NCI-H345 treated with DMSO at 0.1 percent for 48 hours (cell line): Measurements from ENCODE around the gene ADD1.

ENCODE experiments used
- DNase-seq: peaks from one replicate; lab custom pipeline; 2025; ENCODE audit not compliant: unreplicated experiment; lab: John Stamatoyannopoulos, UW

Gene ADD1

DNA sequence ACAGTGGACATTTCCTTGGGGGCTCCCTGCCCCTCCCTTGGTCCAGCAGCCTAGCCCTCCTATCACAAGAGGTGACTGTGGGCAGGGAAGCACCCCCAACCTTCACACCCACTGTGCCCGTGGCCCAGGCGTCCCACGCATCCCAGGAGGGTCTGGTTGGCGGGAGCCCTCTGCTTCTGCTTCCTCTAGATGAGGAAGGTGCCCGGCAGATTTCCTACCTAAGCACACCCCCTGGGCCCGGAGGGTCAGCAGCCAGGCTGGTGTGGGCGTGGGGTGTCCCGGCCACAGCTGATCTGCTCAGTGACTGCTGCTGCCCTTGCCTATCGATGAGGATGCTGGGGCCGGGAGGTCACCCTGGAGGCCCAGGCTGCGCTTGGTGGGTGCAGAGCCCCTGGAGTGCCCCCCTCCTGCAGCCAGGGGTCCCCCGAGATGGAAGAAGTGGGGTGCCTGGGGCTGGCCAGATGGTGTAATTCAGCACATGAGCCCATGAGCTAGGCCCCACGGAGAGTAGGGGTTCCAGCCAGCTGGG is 38.6 kb upstream of the ADD1 start:
- DNase-seq = no peak

- DNase-seq = no peak
Observed at GRCh38 chr4:2805712-2806389, 37.8 kb upstream of the ADD1 start.

- DNase-seq = no peak
Observed at GRCh38 chr4:2806390-2807355, 37.0 kb upstream of the ADD1 start.

DNA sequence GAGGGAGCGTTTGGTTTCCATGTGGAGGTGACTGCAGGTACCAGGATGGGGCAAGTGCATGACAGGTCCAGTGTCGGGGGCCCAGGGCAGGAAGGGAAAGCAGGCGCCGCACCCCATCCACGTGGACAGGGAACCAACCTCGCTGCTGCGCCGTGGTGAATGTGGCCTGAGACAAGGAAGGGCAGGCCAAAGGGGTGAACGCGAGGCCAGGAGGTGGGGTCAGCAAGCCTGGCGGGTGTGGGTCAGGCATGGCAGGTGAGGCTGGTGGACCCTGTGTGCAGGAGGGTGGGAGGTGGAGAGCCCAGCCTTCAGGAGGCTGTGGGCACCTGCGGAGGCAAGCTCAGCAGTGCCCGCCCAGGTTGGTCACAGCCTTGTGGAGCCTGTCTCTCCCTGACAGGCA is 36.1 kb upstream of the ADD1 start:
- DNase-seq = no peak

DNA sequence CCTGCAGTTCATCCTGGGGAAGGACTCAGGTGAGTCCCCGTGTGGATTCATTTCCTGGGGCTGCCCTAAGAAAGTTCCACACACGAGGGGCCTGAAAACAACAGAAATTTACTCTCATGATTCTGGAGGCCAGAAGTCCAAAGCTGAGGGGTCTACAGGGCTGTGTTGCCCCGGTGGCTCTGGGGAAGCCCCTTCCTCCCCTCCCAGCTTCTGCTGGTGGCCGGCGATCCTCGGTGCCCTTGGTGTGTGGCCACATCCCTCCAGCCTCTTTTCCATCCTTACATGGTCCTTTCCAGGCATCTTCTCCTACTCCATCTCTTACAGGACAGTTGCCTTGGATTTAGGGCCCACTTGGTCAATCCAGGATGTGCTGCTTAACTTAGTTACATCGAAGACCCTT is 35.6 kb upstream of the ADD1 start:
- no peak for DNase-seq

DNA sequence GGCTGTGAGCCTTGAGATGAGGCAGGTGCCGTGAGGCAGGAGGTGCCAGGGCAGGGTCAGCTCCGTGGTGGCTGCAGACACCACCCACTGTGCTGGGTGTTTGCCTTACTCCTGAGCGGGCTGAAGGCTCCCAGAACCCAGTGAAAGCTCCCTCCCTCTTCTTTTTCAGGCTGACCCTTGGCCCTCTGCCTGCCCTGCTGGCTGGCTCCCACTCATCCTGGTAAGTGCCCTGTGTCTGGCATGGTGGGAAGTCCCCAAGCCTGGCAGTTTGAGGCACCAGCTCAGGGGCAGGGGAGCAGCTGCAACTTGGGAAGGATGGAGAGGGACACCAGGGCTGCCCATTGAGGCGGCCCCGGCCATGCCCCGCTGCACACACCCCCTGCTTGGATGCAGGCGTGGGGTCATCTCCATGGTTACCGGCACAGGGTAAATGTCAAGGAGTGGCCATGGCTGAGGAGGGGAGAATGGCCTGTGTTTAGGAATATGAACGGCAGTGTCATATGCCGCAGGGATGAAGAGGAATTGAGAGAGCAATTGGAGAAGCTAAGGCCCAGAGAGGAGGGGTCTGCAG is 33.9 kb upstream of the ADD1 start:
- DNase-seq = no peak

GRCh38 chr4:2810388-2810787 is 33.3 kb upstream of the ADD1 start:
- no peak for DNase-seq

DNA sequence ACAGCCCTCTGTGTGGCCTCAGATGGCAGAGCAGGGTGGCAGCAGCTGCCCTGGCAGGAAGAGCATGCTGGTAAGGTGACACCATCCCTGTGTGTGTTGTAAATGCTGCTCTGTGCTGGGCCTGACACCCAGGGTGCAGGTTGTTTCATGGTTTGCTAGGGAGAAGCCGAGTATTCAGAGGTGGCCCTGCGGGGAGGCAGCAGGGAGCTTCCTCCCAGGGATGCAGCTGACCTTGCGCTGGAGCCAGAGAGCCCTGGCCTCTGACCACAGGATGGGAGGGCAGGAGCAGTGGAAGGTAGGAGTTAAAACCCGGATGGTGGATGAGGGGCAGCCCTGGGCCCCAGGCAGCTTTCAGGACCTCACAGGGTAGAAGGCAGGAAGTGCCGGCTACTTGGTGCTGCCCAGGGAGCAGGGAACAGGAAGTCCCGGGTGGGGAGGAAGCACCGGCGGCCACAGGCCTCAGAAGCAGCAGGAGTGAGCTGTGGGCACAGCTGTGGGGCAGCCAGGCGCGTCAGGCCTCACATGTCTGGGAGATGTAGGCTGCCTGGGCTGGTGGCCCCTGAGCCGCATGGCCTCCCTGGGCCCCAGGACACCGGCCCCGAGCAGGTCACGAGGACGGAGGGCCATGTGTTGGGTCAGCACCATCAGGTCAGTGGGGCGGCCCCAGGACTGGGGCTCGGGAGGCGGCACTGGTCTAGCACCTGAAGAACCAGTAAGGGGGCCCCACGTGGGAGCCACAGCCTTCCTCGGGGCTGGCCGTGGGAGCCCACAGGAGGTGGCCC is 31.6 kb upstream of the ADD1 start:
- DNase-seq = no peak

DNA sequence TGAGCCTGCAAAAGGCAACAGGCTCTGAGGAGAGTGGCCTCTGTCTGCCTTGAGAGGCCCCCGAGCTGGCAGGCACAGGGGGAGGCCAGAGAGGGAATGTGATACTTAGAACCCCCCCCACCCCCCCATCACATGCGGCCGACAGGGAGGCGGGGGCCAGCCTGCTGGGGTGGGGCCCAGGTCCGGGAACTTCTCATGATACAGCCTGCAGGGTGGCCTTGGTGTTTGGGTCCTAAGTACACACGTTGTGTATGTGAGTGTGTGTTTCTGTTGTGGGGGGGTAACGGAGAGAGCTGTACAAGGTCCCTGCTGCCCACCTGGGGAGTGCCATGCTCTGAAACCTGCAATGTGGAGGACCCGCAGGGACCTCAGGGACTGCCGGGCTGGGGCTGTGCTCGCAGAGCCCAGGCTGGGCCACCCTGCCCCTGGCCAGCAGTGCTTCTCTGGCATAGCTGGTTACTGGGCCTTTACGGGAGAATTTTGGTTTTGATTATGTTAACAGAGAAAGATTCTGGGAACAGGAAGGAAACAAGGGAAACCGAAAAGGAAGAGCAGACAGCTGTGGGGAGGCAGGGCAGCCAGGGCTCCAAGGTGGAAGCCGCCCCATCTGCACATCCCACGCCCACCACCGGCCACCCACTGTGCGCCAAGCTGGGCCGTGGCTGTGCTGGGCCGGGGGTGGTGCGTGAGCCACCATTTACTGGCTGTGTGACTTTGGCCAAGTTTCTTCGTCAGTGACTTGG is 30.9 kb upstream of the ADD1 start:
- no peak for DNase-seq

- no peak for DNase-seq
Observed at GRCh38 chr4:2813446-2814405, 29.9 kb upstream of the ADD1 start.

- DNase-seq = no peak
Observed at GRCh38 chr4:2814627-2815270, 28.9 kb upstream of the ADD1 start.

DNA sequence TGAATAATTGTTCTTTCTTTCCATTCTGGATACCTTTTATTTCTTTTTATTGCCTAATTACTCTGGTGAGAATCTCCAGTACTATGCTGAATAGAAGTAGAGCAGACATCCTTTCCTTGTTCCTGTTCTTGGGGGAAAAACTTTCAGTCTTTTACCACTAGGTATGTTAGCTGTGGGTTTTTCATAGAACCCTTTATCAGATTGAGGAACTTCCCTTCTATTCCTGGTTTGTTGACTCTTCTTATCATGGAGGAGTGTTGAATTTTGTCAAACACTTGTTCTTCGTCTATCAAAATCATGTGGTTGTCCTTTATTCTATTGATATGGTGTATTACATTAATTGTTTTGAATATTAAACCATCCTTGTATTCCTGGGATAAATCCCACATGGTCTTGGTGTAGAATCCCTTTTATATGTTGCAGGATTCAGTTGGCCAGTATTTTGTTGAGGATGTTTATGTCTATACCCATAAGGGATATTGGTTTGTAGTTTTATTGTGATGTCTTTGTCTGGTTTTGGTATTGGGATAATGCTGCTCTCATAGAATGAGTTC is 27.2 kb upstream of the ADD1 start:
- no peak for DNase-seq

- no peak for DNase-seq
Observed at GRCh38 chr4:2817137-2817536, 26.5 kb upstream of the ADD1 start.

DNA sequence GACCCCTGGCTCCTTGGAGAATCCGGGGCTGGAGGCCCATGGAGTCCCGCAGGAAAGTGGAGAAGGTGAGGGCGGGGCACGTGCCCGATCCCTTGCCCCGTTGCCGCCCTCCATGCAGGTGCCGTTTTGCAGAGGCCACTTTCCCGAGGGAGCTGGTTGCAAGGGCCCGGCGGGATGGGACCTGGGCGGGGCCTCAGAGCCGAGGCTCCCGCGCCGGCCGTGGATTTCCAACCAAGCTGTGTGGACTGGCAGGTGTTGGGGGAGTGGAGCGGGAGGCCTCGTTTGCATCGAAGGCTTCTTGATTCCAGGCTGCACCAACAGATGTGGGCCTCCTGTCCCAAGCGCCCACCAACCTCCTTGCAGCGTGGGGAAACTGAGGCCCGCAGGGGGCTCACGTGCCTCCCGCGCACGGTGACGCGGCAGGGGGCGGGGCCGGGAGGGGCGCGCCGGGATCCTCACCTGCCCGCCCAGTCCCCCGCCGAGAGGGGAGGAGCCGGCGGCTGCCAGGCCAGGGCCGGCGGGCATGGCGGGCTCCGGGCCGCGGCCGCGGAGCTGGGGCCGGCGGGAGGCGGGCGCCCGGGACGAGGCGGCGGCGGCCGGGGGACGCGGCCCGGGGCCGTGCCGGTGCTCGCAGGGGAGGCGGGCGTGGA is 25.8 kb upstream of the ADD1 start:
- no peak for DNase-seq

DNA sequence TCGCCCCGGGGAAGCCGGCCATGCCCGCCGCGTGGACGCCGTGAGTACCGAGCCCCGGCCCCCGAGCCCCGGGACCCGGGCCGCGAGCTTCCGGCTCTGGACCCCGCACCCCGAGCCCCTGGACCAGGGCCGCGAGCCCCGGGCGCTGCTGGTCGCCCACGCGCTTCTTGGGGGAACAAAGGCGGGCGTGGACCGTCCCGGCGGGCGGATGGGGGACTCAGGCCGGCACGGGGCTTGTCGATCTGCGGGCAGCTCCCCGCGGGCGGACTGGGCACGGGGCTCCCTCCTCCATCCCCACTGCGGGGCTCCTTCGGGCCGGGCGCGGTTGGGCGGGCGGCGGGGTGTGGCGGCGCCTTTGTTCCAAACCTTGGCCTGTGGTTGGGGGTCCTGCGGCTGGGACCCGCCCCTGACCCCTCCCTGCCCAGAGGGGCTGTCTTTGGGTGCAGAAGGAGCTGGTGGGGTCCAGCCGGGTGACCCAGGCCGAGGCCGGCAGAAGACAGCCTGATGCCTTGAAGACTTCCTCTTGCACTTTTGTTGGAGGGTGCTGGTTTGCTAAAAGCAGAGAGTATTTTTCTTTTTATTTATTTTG is 25.2 kb upstream of the ADD1 start:
- no peak for DNase-seq

GRCh38 chr4:2819244-2820215 is 24.1 kb upstream of the ADD1 start:
- DNase-seq = no peak
